CD4-positive, alpha-beta T cell (primary cell): ENCODE data around the gene RBP5. TPM values are rescaled to one million over a fixed set of nuclear protein-coding genes. Genes with fewer than 3 reads are reported as not detected.

Source experiments
- ATAC-seq: fragments of 200-7000 bp; cut with Tn5 transposase; one replicate; pipeline ENCODE4 v1.10.0; 2022; ENCODE audit warnings: mild to moderate bottlenecking; ENCODE audit not compliant: poor library complexity
- CTCF ChIA-PET: fragments of 350-600 bp; sonication (Branson Sonifier 250); formaldehyde crosslinking; loops from one replicate; lab custom pipeline; 2021; ENCODE audit warnings: antibody characterized with exemption, inconsistent platforms; lab: Charles Lee
- POLR2A ChIA-PET: fragments of 350-600 bp; sonication (Branson Sonifier 250); formaldehyde crosslinking; loops from one replicate; lab custom pipeline; 2021; ENCODE audit warnings: antibody characterized with exemption, inconsistent platforms; lab: Charles Lee
- DNase-seq, 14 experiments: peaks; one replicate each; pipeline ENCODE4 v3.0.0-alpha.2; 2013 to 2020; ENCODE audit warnings: mixed read lengths in 2 of 14
- H3K27ac ChIP-seq, 2 donors: one replicate each; pipeline versions ENCODE4 v1.5.1 to v1.7.0; 2013; ENCODE audit warnings: low read length in 2 of 2, low read depth in 1 of 2, mild to moderate bottlenecking in 1 of 2
- H3K27me3 ChIP-seq, 2 experiments: 1 replicate in 1 of 2; 2 replicates in 1 of 2; pipeline versions ENCODE4 v1.6.1 to v1.7.0; 2013; ENCODE audit warnings: low read length in 2 of 2, control low read depth in 1 of 2, mild to moderate bottlenecking in 1 of 2, moderate library complexity in 1 of 2; ENCODE audit not compliant: insufficient read depth in 2 of 2, control insufficient read depth in 1 of 2
- H3K36me3 ChIP-seq: one replicate; pipeline ENCODE4 v1.6.1; 2013; ENCODE audit warnings: low read length, control low read depth; ENCODE audit not compliant: insufficient read depth
- H3K4me1 ChIP-seq: one replicate; pipeline ENCODE4 v1.6.1; 2013; ENCODE audit warnings: low read length, control low read depth; ENCODE audit not compliant: insufficient read depth
- H3K4me3 ChIP-seq: one replicate; pipeline ENCODE4 v1.5.1; 2013; ENCODE audit warnings: mild to moderate bottlenecking, low read length, moderate library complexity
- H3K9me3 ChIP-seq, 2 experiments: 1 replicate in 1 of 2; 2 replicates in 1 of 2; pipeline versions ENCODE4 v1.6.1 to v1.7.0; 2013; ENCODE audit warnings: low read length in 2 of 2, mild to moderate bottlenecking in 2 of 2, control low read depth in 1 of 2, moderate library complexity in 1 of 2; ENCODE audit not compliant: control insufficient read depth in 1 of 2, insufficient read depth in 1 of 2
- H3K27ac Mint-ChIP-seq: one replicate; pipeline ENCODE4 v1.8.0; 2020; ENCODE audit warnings: mixed read lengths
- H3K27me3 Mint-ChIP-seq: one replicate; pipeline ENCODE4 v1.8.0; 2021; ENCODE audit warnings: mixed read lengths
- H3K36me3 Mint-ChIP-seq: one replicate; pipeline ENCODE4 v1.8.0; 2021; ENCODE audit warnings: low read depth, mixed read lengths
- H3K4me1 Mint-ChIP-seq: one replicate; pipeline ENCODE4 v1.8.0; 2021; ENCODE audit warnings: low read depth, mixed read lengths
- H3K4me3 Mint-ChIP-seq: one replicate; pipeline ENCODE4 v1.8.0; 2020; ENCODE audit warnings: mild to moderate bottlenecking, mixed read lengths
- H3K9me3 Mint-ChIP-seq: one replicate; pipeline ENCODE4 v1.8.0; 2020; ENCODE audit warnings: mixed read lengths
- CTCF ChIP-seq: fragments of 200-600 bp; IDR thresholded peaks from one replicate; pipeline ENCODE4 v1.8.0; 2022; ENCODE audit warnings: antibody characterized with exemption, mild to moderate bottlenecking
- intact Hi-C, 2 experiments: fragments of 100-400 bp; cut with DNase I in 1 of 2; cut with micrococcal nuclease in 1 of 2; formaldehyde crosslinking; loops; one replicate each; pipeline versions ENCODE4 v1.15.1 to v1.9.0; 2023 to 2025; cut with DNase I, micrococcal nuclease
- total RNA-seq, 174 experiments: library from RNA in 2 of 174; stranded (reverse) in 2 of 174; gene quantifications; one replicate each; pipeline ENCODE4 v1.2.3 and lab custom pipeline; 2021 to 2026

Gene RBP5
- total RNA-seq, 2 experiments from 2014 or later, result not detected

- DNase-seq, result peak; percentile 57 to 83 (median 66)
- POLR2A ChIA-PET, result interaction anchor here (1.1 to 1.4 kb wide), 3 partner anchors 15 to 223 kb away, joined by 3 to 5 read pairs (median 5); no protein-coding TSS in a partner anchor
- intact Hi-C loops, result loop anchor here (1.0 to 5.0 kb wide), 4 partner anchors 115 to 224 kb away; no protein-coding TSS in a partner anchor
- CTCF ChIA-PET, result interaction anchor here (0.7 kb wide), 1 partner anchor 16 kb away, joined by 3 read pairs; no protein-coding TSS in a partner anchor
- Histone ChIP-seq H3K27me3 (no peaks in the 10 kb centered on the region), H3K4me3 (peak within 1 kb of the TSS; percentile 52), H3K4me1 (peaks cover 13% of the 10 kb centered on the region), H3K27ac (no peak within 1 kb of the TSS), H3K9me3 (no peaks in the 10 kb centered on the region), H3K36me3 (peaks cover 1% of the 10 kb centered on the region)
- peak; percentile 82 for TF ChIP-seq CTCF
- peak; percentile 79 for ATAC-seq
- Mint-ChIP-seq H3K27ac (peak within 1 kb of the TSS; percentile 53), H3K36me3 (no peaks in the 10 kb centered on the region), H3K9me3 (no peaks in the 10 kb centered on the region), H3K4me3 (peak within 1 kb of the TSS; percentile 88), H3K27me3 (no peaks in the 10 kb centered on the region), H3K4me1 (peaks cover 8% of the 10 kb centered on the region)
Measured at GRCh38 chr12:7092229-7092985, 36.3 kb downstream of the RBP5 start, which contains the start of gene C1R. Gene C1R, minus strand, starts transcription at chr12:7092445. Its CDS starts 57 bp downstream, at chr12:7092388.

GRCh38 chr12:7091660-7092228 lies 36.9 kb downstream of the RBP5 start:
- Mint-ChIP-seq H3K36me3 (no peaks in the 10 kb centered on the region), H3K27me3 (no peaks in the 10 kb centered on the region), H3K4me1 (peaks cover 8% of the 10 kb centered on the region), H3K9me3 (no peaks in the 10 kb centered on the region), H3K27ac (peak overlapping the region; percentile 53), H3K4me3 (peak overlapping the region; percentile 88)
- Histone ChIP-seq H3K9me3 (no peaks in the 10 kb centered on the region), H3K4me1 (peaks cover 13% of the 10 kb centered on the region), H3K27me3 (no peaks in the 10 kb centered on the region), H3K36me3 (no peaks in the 10 kb centered on the region), H3K27ac (no peak overlapping the region), H3K4me3 (peak overlapping the region; percentile 52)
- no peak for TF ChIP-seq CTCF
- DNase-seq (no peak), ATAC-seq (peak; percentile 26)
- ChIA-PET CTCF (interaction anchor here (1.5 kb wide), 1 partner anchor 222 kb away, joined by 5 read pairs; no protein-coding TSS in a partner anchor), POLR2A (interaction anchor here (0.7 to 1.4 kb wide), 2 partner anchors 16 to 73 kb away, joined by 3 to 5 read pairs; no protein-coding TSS in a partner anchor)
- intact Hi-C loops, result loop anchor here (1.0 to 5.0 kb wide), 4 partner anchors 114 to 223 kb away; no protein-coding TSS in a partner anchor

- ChIA-PET POLR2A (interaction anchor here (0.7 kb wide), 1 partner anchor 72 kb away, joined by 3 read pairs; no protein-coding TSS in a partner anchor), CTCF (interaction anchor here (1.2 to 1.5 kb wide), 2 partner anchors 22 to 222 kb away, joined by 3 to 5 read pairs; no protein-coding TSS in a partner anchor)
- Histone ChIP-seq H3K4me1 (peaks cover 13% of the 10 kb centered on the region), H3K9me3 (no peaks in the 10 kb centered on the region), H3K27me3 (no peaks in the 10 kb centered on the region), H3K36me3 (no peaks in the 10 kb centered on the region), H3K27ac (no peak overlapping the region), H3K4me3 (no peak overlapping the region)
- H3K36me3 Mint-ChIP-seq, result no peaks in the 10 kb centered on the region
- peaks cover 8% of the 10 kb centered on the region for H3K4me1 Mint-ChIP-seq
- no peaks in the 10 kb centered on the region for H3K27me3 Mint-ChIP-seq
- H3K27ac Mint-ChIP-seq, result no peak overlapping the region
- intact Hi-C loops, result loop anchor here in 1 of 2 experiments (5.0 kb wide), 1 partner anchor 114 kb away; no protein-coding TSS in a partner anchor
- no peak overlapping the region for H3K4me3 Mint-ChIP-seq
- no peak for TF ChIP-seq CTCF
- H3K9me3 Mint-ChIP-seq, result no peaks in the 10 kb centered on the region
- no peak for DNase-seq
- ATAC-seq, result no peak
Measured at GRCh38 chr12:7091171-7091570, 37.5 kb downstream of the RBP5 start.
